Stimulated activated naive CD8-positive, alpha-beta T cell treated with anti-CD3 and anti-CD28 coated beads, Interleukin-15, amount 100 ng/mL, for 72 hours (primary cell): ENCODE results near the gene SDC1.

Experiments
- ATAC-seq: fragments of 150-1000 bp; cut with Tn5 transposase; 2 replicates; pipeline ENCODE4 v1.10.0; 2021; ENCODE audit warnings: mild to moderate bottlenecking, moderate library complexity
- DNase-seq, 2 donors: peaks; one replicate each; pipeline ENCODE4 v3.0.0; 2021 to 2022
- H3K27ac Mint-ChIP-seq, 2 donors: one replicate each; pipeline ENCODE4 v1.8.0; 2022; ENCODE audit warnings: mild to moderate bottlenecking in 2 of 2, mixed read lengths in 2 of 2, moderate library complexity in 2 of 2
- H3K27me3 Mint-ChIP-seq: one replicate; pipeline ENCODE4 v1.8.0; 2022; ENCODE audit warnings: mixed read lengths
- H3K4me1 Mint-ChIP-seq: one replicate; pipeline ENCODE4 v1.8.0; 2022; ENCODE audit warnings: mild to moderate bottlenecking, mixed read lengths
- H3K4me3 Mint-ChIP-seq, 2 donors: one replicate each; pipeline ENCODE4 v1.8.0; 2022; ENCODE audit warnings: mild to moderate bottlenecking in 2 of 2, mixed read lengths in 2 of 2, moderate library complexity in 1 of 2
- H3K9me3 Mint-ChIP-seq, 2 donors: one replicate each; pipeline ENCODE4 v1.8.0; 2022; ENCODE audit warnings: mixed read lengths in 2 of 2

Gene SDC1

DNA sequence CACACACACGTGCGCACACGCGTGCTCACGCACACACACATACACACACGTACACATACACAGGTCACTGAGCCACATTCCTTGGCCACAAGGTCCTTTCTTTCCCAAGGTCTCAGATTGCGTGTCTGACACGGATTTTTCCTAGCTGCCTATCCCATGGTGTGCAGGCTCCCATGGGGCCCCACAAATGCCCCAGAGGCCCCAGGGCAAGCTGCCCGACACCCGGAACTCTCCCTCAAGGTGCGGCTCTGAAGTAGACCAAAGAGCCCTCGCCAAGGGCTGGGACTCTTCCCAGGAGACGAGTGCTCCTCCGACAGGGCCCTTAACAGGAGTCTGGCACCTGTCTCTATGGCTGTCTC is 46.7 kb downstream of the SDC1 start:
- no peak overlapping the region for H3K4me3 Mint-ChIP-seq
- no peak for DNase-seq
- no peaks in the 10 kb centered on the region for H3K9me3 Mint-ChIP-seq
- no peaks in the 10 kb centered on the region for H3K4me1 Mint-ChIP-seq
- no peak for ATAC-seq
- no peak overlapping the region for H3K27ac Mint-ChIP-seq
- H3K27me3 Mint-ChIP-seq = peaks cover 7% of the 10 kb centered on the region

- no peaks in the 10 kb centered on the region for H3K4me1 Mint-ChIP-seq
- no peaks in the 10 kb centered on the region for H3K9me3 Mint-ChIP-seq
- DNase-seq (no peak), ATAC-seq (no peak)
- H3K27ac Mint-ChIP-seq = no peak overlapping the region
- H3K4me3 Mint-ChIP-seq = no peak overlapping the region
- H3K27me3 Mint-ChIP-seq = peaks cover 2% of the 10 kb centered on the region
These were observed 47.2 kb downstream of the SDC1 start for GRCh38 chr2:20177556-20178248.

DNA sequence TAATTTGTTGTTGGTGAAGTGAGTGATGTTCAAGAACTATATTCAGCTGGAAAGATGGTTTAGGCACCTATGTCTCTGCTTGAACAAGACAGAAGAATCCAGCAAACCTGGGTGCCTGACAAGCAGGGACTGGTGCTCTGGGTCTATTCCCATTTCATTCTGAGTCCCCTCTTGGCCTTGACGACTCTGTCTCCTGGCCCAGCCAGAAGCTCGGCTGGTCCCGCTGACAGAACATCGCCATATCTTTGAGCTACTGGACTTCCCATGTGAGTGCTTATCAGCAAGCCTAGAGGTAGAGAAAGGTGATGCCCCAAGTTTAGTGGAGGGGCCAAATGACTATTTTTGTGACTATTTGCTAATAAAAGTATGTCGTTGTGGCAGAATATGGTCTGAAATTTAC is 48.2 kb downstream of the SDC1 start:
- Mint-ChIP-seq H3K27me3 (no peaks in the 10 kb centered on the region), H3K9me3 (no peaks in the 10 kb centered on the region), H3K4me1 (no peaks in the 10 kb centered on the region), H3K27ac (no peak overlapping the region), H3K4me3 (no peak overlapping the region)
- DNase-seq (no peak), ATAC-seq (no peak)

DNA sequence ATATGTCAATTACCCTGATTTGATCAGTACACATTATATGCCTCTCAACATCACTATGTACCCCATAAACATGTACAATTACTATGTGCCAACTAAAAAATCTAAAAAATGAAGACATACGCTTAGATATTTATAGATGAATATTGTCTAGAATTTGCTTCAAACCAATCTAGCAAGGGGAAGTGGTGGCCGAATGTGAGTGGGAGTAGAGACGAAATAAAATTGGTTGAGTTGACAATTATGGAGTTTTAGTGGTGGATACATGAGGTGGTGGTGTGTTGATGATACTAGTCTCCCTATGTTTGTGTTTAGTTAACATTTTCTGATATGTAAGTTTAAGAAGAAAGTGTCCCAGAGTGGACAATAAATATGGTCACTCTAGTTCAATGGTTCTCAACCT is 49.0 kb downstream of the SDC1 start:
- H3K27me3 Mint-ChIP-seq = no peaks in the 10 kb centered on the region
- H3K4me1 Mint-ChIP-seq = no peaks in the 10 kb centered on the region
- no peaks in the 10 kb centered on the region for H3K9me3 Mint-ChIP-seq
- ATAC-seq (no peak), DNase-seq (no peak)
- H3K27ac Mint-ChIP-seq = no peak overlapping the region
- no peak overlapping the region for H3K4me3 Mint-ChIP-seq

GRCh38 chr2:20175267-20175666 is 49.7 kb downstream of the SDC1 start:
- Mint-ChIP-seq H3K4me1 (no peaks in the 10 kb centered on the region), H3K27ac (no peak overlapping the region), H3K9me3 (no peaks in the 10 kb centered on the region), H3K27me3 (no peaks in the 10 kb centered on the region), H3K4me3 (no peak overlapping the region)
- no peak for ATAC-seq
- DNase-seq = no peak

- Mint-ChIP-seq H3K27ac (no peak overlapping the region), H3K27me3 (no peaks in the 10 kb centered on the region), H3K4me1 (no peaks in the 10 kb centered on the region), H3K4me3 (no peak overlapping the region), H3K9me3 (no peaks in the 10 kb centered on the region)
- DNase-seq (no peak), ATAC-seq (no peak)
These were observed 50.5 kb downstream of the SDC1 start for GRCh38 chr2:20174410-20174809.

- ATAC-seq (no peak), DNase-seq (no peak)
- Mint-ChIP-seq H3K27me3 (no peaks in the 10 kb centered on the region), H3K4me3 (no peak overlapping the region), H3K27ac (no peak overlapping the region), H3K4me1 (no peaks in the 10 kb centered on the region), H3K9me3 (no peaks in the 10 kb centered on the region)
These were observed 51.2 kb downstream of the SDC1 start for GRCh38 chr2:20173496-20174402.

- Mint-ChIP-seq H3K9me3 (no peaks in the 10 kb centered on the region), H3K4me3 (no peak overlapping the region), H3K27ac (no peak overlapping the region), H3K27me3 (no peaks in the 10 kb centered on the region), H3K4me1 (no peaks in the 10 kb centered on the region)
- ATAC-seq = no peak
- DNase-seq = peak in 1 of 2 donors; percentile 0
These were observed 51.9 kb downstream of the SDC1 start for GRCh38 chr2:20173064-20173463.

GRCh38 chr2:20172273-20173055 is 52.5 kb downstream of the SDC1 start:
- H3K27me3 Mint-ChIP-seq = no peaks in the 10 kb centered on the region
- H3K9me3 Mint-ChIP-seq = no peaks in the 10 kb centered on the region
- H3K27ac Mint-ChIP-seq = no peak overlapping the region
- H3K4me3 Mint-ChIP-seq = no peak overlapping the region
- ATAC-seq = no peak
- no peak for DNase-seq
- no peaks in the 10 kb centered on the region for H3K4me1 Mint-ChIP-seq

DNA sequence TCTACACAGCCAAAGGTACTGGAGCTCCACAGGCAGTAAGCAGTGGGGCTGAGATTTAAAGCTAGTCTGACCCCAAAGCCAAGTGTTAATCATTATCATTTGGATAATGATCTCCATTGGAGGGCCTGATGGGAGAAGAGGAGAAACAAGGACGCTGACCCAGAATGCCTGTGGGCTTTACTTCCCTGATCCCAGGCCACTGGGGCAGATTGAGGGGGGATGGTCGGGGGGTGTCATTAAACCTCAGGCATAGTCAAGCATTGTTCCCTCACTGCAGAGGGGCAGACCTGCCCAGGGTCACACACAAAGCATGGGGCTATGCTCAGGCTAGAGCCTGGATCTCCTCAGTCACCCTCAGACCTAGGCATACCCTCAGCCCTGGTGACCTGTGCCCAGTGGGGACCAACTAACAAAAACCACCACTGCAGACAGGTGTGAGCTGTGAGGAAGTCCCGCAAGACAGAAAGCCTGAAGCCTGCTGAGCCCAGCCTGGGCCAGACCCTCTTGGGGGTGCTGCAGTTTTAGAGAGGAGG is 53.4 kb downstream of the SDC1 start:
- Mint-ChIP-seq H3K27ac (no peak overlapping the region), H3K27me3 (no peaks in the 10 kb centered on the region), H3K4me1 (no peaks in the 10 kb centered on the region), H3K9me3 (no peaks in the 10 kb centered on the region), H3K4me3 (no peak overlapping the region)
- peak in 1 of 2 donors; percentile 2 for DNase-seq
- ATAC-seq = no peak

DNA sequence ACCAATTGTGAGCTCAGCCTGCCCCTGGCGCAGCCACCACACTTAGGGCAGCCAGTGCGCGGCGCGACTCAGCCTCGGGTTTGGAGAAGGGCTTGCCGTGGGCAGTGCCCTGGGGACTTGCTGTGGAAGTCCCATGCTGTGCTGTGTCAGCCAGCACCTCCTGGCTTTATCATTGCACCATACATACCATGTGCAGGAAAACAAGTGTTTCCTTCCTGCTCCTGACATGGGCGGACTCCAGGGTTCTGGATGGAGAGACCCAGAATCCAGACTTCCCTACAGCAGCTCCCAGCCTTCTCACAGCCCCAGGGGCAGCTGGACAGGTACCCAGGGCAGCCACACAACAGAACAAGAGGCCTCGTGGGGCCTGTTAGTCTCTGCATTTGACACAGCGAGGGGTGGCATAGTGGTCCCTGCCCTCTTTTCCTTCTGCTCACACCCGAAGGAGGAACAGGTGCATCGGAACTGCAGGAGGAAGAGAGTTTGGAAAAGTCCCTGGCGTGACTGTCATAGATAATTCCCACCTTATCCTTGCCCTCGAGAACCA is 54.2 kb downstream of the SDC1 start:
- Mint-ChIP-seq H3K9me3 (no peaks in the 10 kb centered on the region), H3K4me1 (no peaks in the 10 kb centered on the region), H3K4me3 (no peak overlapping the region), H3K27me3 (no peaks in the 10 kb centered on the region), H3K27ac (no peak overlapping the region)
- DNase-seq (no peak), ATAC-seq (no peak)

- Mint-ChIP-seq H3K27ac (no peak overlapping the region), H3K27me3 (no peaks in the 10 kb centered on the region), H3K9me3 (no peaks in the 10 kb centered on the region), H3K4me3 (no peak overlapping the region), H3K4me1 (no peaks in the 10 kb centered on the region)
- DNase-seq (no peak), ATAC-seq (no peak)
These were observed 54.9 kb downstream of the SDC1 start for GRCh38 chr2:20169796-20170703.

DNA sequence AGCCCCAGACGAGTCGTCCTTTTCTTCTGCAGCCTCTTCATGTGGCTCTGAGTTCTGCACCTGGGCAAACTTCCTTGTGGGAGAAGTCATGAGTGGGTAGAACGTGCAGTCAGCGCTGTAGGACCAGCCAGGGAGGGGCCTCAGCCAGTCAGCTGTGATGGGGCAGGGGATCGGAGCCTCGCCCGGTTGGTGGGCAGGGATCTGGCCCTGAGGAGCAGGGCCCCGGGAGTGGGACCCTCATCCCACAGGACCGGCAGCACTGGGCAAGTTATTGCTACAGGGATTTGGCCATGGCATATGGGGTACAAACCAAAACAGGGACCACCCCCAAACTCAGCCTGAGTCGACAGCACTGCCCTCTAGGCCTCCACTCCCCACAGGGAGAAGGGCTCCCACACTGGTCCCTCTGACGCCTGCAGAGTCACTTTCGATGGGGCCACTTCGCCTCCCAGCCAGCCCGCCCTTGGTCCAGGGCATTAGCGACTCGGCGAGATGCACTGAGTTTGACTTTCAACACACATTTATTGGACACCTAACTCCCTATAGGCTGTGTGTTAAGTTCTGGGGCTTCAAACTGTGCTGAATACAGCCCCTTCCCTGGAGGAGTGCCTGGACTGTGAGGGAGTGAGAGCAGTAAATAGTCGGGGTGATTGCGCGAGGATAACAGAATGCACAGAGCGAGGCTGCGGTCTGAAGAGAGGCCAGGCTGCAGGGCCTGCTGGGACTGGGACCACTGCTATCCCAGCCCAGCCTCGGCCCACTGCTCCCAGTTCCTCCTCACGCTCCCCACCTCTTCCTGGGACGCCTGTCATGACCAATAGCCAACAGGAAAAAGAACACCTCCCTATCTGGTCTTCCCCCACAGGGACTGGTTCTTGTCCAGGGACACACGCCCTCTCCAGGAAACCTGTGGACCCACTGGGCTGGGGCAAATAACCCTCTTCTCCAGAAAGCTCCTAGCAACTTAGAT is 55.9 kb downstream of the SDC1 start:
- Mint-ChIP-seq H3K27me3 (no peaks in the 10 kb centered on the region), H3K4me1 (no peaks in the 10 kb centered on the region), H3K9me3 (no peaks in the 10 kb centered on the region), H3K4me3 (no peak overlapping the region), H3K27ac (no peak overlapping the region)
- DNase-seq = peak in 1 of 2 donors; percentile 2
- no peak for ATAC-seq
